ENCODE measurements around the gene KCTD16. TPM values are rescaled to one million over a fixed set of nuclear protein-coding genes. Genes with fewer than 3 reads are reported as not detected.

The KCTD16 gene
- total RNA-seq, 1 donor from 2014 or later = 0.64 TPM

- Histone ChIP-seq H3K9me3 (no peaks in the 10 kb centered on the region), H3K36me3 (no peaks in the 10 kb centered on the region), H3K27me3 (no peaks in the 10 kb centered on the region), H3K27ac (no peak overlapping the region), H3K4me3 (peak overlapping the region in 1 of 2 donors; percentile 9), H3K4me1 (peaks cover 0 to 2% of the 10 kb centered on the region in 2 donors)
- intact Hi-C loops (cut with DNase I) = no loop called here
- peak in 1 of 3 experiments; percentile 19 for TF ChIP-seq CTCF (IDR thresholded peaks at IDR 0.05)
- DNase-seq (ENCODE audit: low spot score in 2 of 2) = no peak
Observed at GRCh38 chr5:144191998-144192397, 21.3 kb downstream of the KCTD16 start.

DNA sequence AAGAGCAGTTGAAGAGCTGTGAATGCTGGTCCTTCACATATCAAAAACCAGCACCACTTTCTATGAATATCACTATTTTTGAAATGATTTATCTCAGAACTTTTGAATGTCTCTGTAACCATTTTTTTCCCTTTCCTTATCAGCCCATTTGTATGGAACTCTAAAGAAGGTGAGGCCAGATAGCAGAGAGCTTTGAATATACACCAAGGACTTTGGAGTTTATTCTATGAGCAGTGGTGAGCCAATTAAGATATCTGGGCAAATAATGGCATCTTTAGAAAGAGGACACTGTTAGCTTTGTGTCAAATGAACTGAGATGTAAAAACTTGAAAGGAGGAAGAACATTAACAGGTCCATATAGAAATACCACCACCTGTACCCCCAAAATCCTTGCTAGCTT is 22.0 kb downstream of the KCTD16 start:
- Histone ChIP-seq H3K36me3 (no peaks in the 10 kb centered on the region), H3K4me3 (no peak overlapping the region), H3K27ac (no peak overlapping the region), H3K4me1 (peaks cover 0 to 2% of the 10 kb centered on the region in 2 donors), H3K9me3 (no peaks in the 10 kb centered on the region), H3K27me3 (no peaks in the 10 kb centered on the region)
- intact Hi-C loops (cut with DNase I) = no loop called here
- TF ChIP-seq CTCF (IDR thresholded peaks at IDR 0.05) = no peak
- no peak for DNase-seq (ENCODE audit: low spot score in 2 of 2)

GRCh38 chr5:144194144-144194543 is 23.5 kb downstream of the KCTD16 start:
- Histone ChIP-seq H3K36me3 (no peaks in the 10 kb centered on the region), H3K4me3 (no peak overlapping the region), H3K4me1 (no peaks in the 10 kb centered on the region), H3K27me3 (no peaks in the 10 kb centered on the region), H3K9me3 (no peaks in the 10 kb centered on the region), H3K27ac (no peak overlapping the region)
- intact Hi-C loops (cut with DNase I) = no loop called here
- DNase-seq (ENCODE audit: low spot score in 2 of 2) = no peak
- TF ChIP-seq CTCF (IDR thresholded peaks at IDR 0.05) = no peak

DNA sequence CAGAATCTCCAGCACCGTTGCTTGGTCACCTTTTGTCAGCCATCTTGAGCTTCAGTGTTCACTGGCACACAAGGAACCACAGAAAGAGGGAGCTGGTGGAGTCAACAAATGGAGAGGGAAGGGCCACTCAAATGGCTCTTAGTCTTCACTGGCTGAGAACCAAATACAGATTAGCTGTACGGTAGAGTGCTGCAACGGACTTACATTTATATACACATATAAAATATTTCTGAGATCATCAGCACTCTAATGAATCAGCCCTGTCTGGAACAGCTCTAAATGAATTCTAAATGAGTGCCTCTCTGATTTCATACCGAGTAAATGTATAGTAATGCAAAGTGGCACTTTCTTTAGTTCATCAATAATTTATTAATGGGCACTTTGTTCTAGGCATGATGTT is 24.8 kb downstream of the KCTD16 start:
- no peak overlapping the region for H3K27ac ChIP-seq
- no peak for DNase-seq (ENCODE audit: low spot score in 2 of 2)
- H3K4me3 ChIP-seq = no peak overlapping the region
- no peak for TF ChIP-seq CTCF (IDR thresholded peaks at IDR 0.05)
- H3K27me3 ChIP-seq = no peaks in the 10 kb centered on the region
- H3K36me3 ChIP-seq = no peaks in the 10 kb centered on the region
- intact Hi-C loops (cut with DNase I) = no loop called here
- H3K9me3 ChIP-seq = no peaks in the 10 kb centered on the region
- no peaks in the 10 kb centered on the region for H3K4me1 ChIP-seq

- H3K9me3 ChIP-seq = no peaks in the 10 kb centered on the region
- H3K36me3 ChIP-seq = no peaks in the 10 kb centered on the region
- no peak overlapping the region for H3K27ac ChIP-seq
- no peak for DNase-seq (ENCODE audit: low spot score in 2 of 2)
- no peak for TF ChIP-seq CTCF (IDR thresholded peaks at IDR 0.05)
- H3K27me3 ChIP-seq = no peaks in the 10 kb centered on the region
- no peak overlapping the region for H3K4me3 ChIP-seq
- intact Hi-C loops (cut with DNase I) = no loop called here
- no peaks in the 10 kb centered on the region for H3K4me1 ChIP-seq
Observed at GRCh38 chr5:144196612-144197011, 25.9 kb downstream of the KCTD16 start.

- H3K27me3 ChIP-seq = no peaks in the 10 kb centered on the region
- no peaks in the 10 kb centered on the region for H3K9me3 ChIP-seq
- H3K4me1 ChIP-seq = no peaks in the 10 kb centered on the region
- DNase-seq (ENCODE audit: low spot score in 2 of 2) = no peak
- H3K27ac ChIP-seq = no peak overlapping the region
- TF ChIP-seq CTCF (IDR thresholded peaks at IDR 0.05) = no peak
- intact Hi-C loops (cut with DNase I) = no loop called here
- H3K4me3 ChIP-seq = no peak overlapping the region
- H3K36me3 ChIP-seq = no peaks in the 10 kb centered on the region
Observed at GRCh38 chr5:144198386-144198785, 27.7 kb downstream of the KCTD16 start.
